GM18511 (cell line): ENCODE results near the gene TULP4.
"Not testable (repeated sequence)": the region's sequence is repeated elsewhere in the genome, so short reads cannot be mapped to it uniquely, and the experiment has no call there.

Experiments
- ATAC-seq: cut with Tn5 transposase; IDR thresholded peaks from one replicate; pipeline ENCODE4 v1.9.1; 2021; ENCODE audit warnings: mild to moderate bottlenecking, moderate library complexity; ENCODE audit not compliant: unreplicated experiment

TULP4 gene

GRCh38 chr6:158521759-158522158 lies 209.5 kb downstream of the TULP4 start:
- ATAC-seq, result no peak

GRCh38 chr6:158522616-158523015 lies 210.4 kb downstream of the TULP4 start:
- ATAC-seq, result no peak

- no peak for ATAC-seq
Observed at GRCh38 chr6:158524311-158524710, 212.0 kb downstream of the TULP4 start.

GRCh38 chr6:158527858-158528257 lies 215.6 kb downstream of the TULP4 start:
- ATAC-seq, result not testable (repeated sequence)

- no peak for ATAC-seq
Observed at GRCh38 chr6:158528826-158529225, 216.6 kb downstream of the TULP4 start.

GRCh38 chr6:158529629-158530028 lies 217.4 kb downstream of the TULP4 start:
- ATAC-seq, result no peak

- ATAC-seq, result no peak
Observed at GRCh38 chr6:158531566-158531965, 219.3 kb downstream of the TULP4 start.

- no peak for ATAC-seq
Observed at GRCh38 chr6:158531970-158532369, 219.7 kb downstream of the TULP4 start.

GRCh38 chr6:158536084-158536890 lies 224.0 kb downstream of the TULP4 start:
- ATAC-seq, result no peak

GRCh38 chr6:158536891-158537798 lies 224.9 kb downstream of the TULP4 start:
- ATAC-seq, result no peak

- ATAC-seq, result no peak
Observed at GRCh38 chr6:158538741-158539140, 226.5 kb downstream of the TULP4 start.

- no peak for ATAC-seq
Observed at GRCh38 chr6:158539413-158539812, 227.1 kb downstream of the TULP4 start.

- ATAC-seq, result no peak
Observed at GRCh38 chr6:158539881-158540280, 227.6 kb downstream of the TULP4 start.

GRCh38 chr6:158543606-158544185 lies 231.4 kb downstream of the TULP4 start:
- ATAC-seq, result no peak

GRCh38 chr6:158544428-158544827 lies 232.2 kb downstream of the TULP4 start:
- no peak for ATAC-seq

GRCh38 chr6:158545043-158545966 lies 233.0 kb downstream of the TULP4 start:
- no peak for ATAC-seq

GRCh38 chr6:158548418-158549161 lies 236.3 kb downstream of the TULP4 start:
- ATAC-seq, result no peak

- no peak for ATAC-seq
Observed at GRCh38 chr6:158552055-158552795, 240.0 kb downstream of the TULP4 start.

- ATAC-seq, result no peak
Observed at GRCh38 chr6:158552796-158553138, 240.5 kb downstream of the TULP4 start.
